Measurements from ENCODE around the gene RAD51B.

GRCh38 chr14:68244262-68244980 lies 424.8 kb downstream of the RAD51B start:
- TF ChIP-seq CTCF (IDR thresholded peaks at IDR 0.05) = no peak
- no peak for TF ChIP-seq POLR2A (IDR thresholded peaks at IDR 0.05)
- TF ChIP-seq EP300 (IDR thresholded peaks at IDR 0.05; ENCODE audit: low read depth) = no peak
